Measurements from ENCODE around the gene SCN4A.
A peak's percentile ranks its signal among the peaks of the same experiment; 100 is the strongest.

SCN4A gene

GRCh38 chr17:63969278-63969677 lies 3.4 kb downstream of the SCN4A start:
- H3K4me3 ChIP-seq (ENCODE audit: low read length) = no peak overlapping the region
- TF ChIP-seq, protein P1, sequence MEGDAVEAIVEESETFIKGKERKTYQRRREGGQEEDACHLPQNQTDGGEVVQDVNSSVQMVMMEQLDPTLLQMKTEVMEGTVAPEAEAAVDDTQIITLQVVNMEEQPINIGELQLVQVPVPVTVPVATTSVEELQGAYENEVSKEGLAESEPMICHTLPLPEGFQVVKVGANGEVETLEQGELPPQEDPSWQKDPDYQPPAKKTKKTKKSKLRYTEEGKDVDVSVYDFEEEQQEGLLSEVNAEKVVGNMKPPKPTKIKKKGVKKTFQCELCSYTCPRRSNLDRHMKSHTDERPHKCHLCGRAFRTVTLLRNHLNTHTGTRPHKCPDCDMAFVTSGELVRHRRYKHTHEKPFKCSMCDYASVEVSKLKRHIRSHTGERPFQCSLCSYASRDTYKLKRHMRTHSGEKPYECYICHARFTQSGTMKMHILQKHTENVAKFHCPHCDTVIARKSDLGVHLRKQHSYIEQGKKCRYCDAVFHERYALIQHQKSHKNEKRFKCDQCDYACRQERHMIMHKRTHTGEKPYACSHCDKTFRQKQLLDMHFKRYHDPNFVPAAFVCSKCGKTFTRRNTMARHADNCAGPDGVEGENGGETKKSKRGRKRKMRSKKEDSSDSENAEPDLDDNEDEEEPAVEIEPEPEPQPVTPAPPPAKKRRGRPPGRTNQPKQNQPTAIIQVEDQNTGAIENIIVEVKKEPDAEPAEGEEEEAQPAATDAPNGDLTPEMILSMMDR (conservative IDR thresholded peaks at IDR 0.05; ENCODE audit: low read depth, low read length) = no peak
- no peak for DNase-seq (ENCODE audit: low read depth)

DNA sequence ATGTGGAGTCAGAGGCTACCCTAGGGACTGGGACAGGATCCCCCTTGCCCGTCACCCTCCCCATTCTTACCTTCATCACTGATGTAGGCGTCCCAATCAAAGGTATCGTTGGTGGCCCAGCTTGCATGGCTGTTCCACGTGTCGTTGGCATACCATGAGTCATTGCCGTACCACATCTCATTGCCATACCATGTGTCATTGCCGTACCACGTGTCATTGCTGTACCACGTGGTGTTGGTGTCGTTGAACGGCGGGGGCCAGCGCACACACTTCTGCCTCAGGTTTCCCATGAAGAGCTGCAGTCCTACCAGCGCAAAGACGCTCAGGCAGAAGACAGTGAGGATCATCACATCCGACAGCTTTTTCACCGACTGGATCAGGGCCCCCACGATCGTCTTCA lies 4.8 kb downstream of the SCN4A start:
- TF ChIP-seq, protein P1 (conservative IDR thresholded peaks at IDR 0.05; ENCODE audit: low read depth, low read length) = no peak
- no peak for DNase-seq (ENCODE audit: low read depth)
- H3K4me3 ChIP-seq (ENCODE audit: low read length) = no peak overlapping the region

DNA sequence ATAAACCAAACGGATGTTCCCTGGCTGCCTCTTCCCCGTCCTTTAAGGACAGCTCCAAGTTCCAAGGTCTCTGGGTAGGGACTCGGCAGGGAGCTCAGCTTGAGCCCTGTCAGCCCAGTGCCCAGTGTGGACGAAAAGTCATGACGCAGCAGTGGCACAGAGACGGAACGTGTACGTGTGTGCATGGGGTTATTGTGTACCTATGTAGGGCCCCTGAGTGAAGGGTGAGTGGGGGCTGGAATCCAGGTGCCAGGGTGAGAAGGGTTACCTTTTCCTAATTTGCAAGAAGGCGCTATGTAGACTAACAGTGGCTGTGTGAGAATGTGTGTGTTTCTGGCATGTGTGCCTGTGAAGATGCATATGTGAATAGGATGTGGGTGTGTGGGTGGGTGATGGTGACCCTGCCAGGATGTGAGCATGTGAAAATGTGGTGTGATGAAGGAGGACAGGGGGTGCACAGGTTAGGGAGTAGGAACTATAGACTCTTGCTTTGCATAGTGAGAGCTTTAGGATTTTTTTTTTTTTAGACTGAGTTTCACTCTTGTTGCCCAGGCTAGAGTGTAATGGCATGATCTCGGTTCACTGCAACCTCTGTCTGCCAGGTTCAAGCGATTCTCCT lies 6.0 kb downstream of the SCN4A start:
- H3K4me3 ChIP-seq (ENCODE audit: low read length) = no peak overlapping the region
- DNase-seq (ENCODE audit: low read depth) = no peak
- TF ChIP-seq, protein P1 (conservative IDR thresholded peaks at IDR 0.05; ENCODE audit: low read depth, low read length) = no peak

DNA sequence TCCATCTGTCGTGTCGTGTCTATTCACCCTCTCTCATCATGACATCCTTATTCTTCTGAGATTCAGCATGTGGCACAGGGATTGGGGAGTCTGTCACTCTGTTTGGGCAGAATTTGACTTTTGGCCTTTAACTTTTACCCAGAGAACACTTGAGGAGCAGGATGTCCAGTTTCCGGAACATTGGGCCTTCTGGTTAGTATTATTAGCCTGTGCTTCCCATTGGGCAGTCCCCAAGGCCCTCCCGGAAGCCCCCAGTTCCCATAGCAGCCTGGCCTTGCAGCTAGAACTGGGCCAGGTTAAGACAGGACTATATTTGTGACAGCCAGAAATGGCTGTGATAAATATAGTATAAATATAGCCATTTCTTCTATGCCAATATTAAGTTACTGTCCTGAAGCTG lies 9.6 kb downstream of the SCN4A start:
- no peak for DNase-seq (ENCODE audit: low read depth)
- TF ChIP-seq, protein P1 (conservative IDR thresholded peaks at IDR 0.05; ENCODE audit: low read depth, low read length) = no peak
- no peak overlapping the region for H3K4me3 ChIP-seq (ENCODE audit: low read length)

DNA sequence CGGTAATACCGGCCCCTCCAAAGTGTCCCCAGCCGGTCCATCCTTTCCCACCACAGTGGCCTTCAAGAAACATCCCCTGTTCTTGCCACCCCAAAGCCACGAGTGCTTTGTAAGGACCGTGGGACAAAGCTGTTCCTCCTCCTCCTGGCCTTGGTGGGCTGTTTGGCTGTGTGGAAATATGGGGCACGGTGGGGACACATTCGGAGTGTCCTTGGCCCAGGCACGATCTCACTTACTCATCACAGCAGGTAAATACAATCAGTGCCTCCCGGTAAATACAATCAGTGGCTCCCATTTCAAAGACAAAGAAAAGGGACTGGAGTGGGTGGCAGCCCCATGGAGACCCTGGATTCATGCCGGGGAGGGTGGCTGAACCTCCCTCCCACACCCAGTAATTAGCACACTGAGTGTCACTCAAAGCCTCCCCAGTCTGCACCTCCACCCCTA lies 10.4 kb downstream of the SCN4A start:
- DNase-seq (ENCODE audit: low read depth) = no peak
- no peak overlapping the region for H3K4me3 ChIP-seq (ENCODE audit: low read length)
- TF ChIP-seq, protein P1 (conservative IDR thresholded peaks at IDR 0.05; ENCODE audit: low read depth, low read length) = no peak

DNA sequence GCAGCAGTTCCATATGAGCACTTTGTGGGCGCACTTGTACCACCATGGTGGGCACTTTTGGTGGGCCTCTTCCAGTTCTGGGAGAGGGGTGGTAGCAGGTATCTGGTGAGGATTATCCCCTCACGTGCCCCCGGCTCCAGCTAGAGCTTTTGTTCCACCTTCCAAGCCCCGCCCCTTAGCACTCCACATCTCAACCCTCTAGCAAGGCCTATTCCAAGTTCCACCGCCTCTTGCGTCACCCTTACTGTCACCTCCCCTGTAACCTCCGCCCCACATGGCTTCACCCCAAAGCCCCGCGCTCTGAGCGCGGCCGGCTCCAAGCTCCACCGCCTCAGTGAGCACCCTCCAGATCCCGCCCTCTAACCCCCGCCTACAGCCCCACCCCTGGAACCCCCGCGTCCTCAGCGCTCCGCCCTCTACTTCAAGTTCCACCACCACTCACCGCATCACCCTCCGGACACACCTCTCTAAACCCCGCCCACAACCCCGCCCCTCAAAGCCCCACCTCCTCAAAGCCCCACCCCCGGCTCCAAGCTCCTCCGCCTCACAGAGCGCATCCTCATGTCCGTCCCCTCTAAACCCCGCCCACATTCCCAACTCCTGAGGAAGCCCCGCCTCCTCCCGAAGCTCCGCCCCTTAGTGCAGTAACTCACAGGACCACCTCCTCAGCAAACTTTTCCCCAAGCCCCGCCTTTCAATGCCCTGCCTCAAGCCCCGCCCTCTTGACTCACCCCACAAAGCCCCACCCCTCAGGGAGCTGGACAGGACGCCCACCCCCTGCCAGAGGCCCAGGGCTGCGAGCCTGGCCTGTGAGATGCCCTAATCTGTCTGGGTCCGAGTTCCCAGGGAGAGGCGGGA lies 11.1 kb downstream of the SCN4A start:
- no peak for DNase-seq (ENCODE audit: low read depth)
- H3K4me3 ChIP-seq (ENCODE audit: low read length) = peak overlapping the region; percentile 20
- TF ChIP-seq, protein P1 (conservative IDR thresholded peaks at IDR 0.05; ENCODE audit: low read depth, low read length) = no peak

GRCh38 chr17:63960430-63960829 lies 12.3 kb downstream of the SCN4A start:
- DNase-seq (ENCODE audit: low read depth) = no peak
- H3K4me3 ChIP-seq (ENCODE audit: low read length) = no peak overlapping the region
- TF ChIP-seq, protein P1 (conservative IDR thresholded peaks at IDR 0.05; ENCODE audit: low read depth, low read length) = no peak
